Esophagus muscularis mucosa (tissue), 4 donors: ENCODE data around the gene C16orf95. TPM values are rescaled to one million over a fixed set of nuclear protein-coding genes. Genes with fewer than 3 reads are reported as not detected.

Experiments
- DNase-seq: peaks from one replicate; pipeline ENCODE4 v3.0.0-alpha.2; 2017; ENCODE audit errors: extremely low spot score
- H3K27ac ChIP-seq, 4 donors: fragments of 200-600 bp; sonication (generic); replicated peaks in 1 of 4; 1 replicate in 3 of 4; 2 replicates in 1 of 4; pipeline ENCODE4 v1.5.1; 2016 to 2019; ENCODE audit warnings: mild to moderate bottlenecking in 1 of 4
- H3K27me3 ChIP-seq, 4 donors: fragments of 200-600 bp; sonication (generic); one replicate each; pipeline versions ENCODE4 v1.5.1 to v1.6.0; 2016 to 2019
- H3K36me3 ChIP-seq, 4 donors: fragments of 200-600 bp; sonication (generic); one replicate each; pipeline ENCODE4 v1.5.1; 2016 to 2019
- H3K4me1 ChIP-seq, 4 donors: fragments of 200-600 bp; sonication (generic); one replicate each; pipeline ENCODE4 v1.5.1; 2016 to 2019
- H3K4me3 ChIP-seq, 4 donors: fragments of 200-600 bp; sonication (generic); 1 replicate in 2 of 4; 2 replicates in 2 of 4; pipeline ENCODE4 v1.5.1; 2016 to 2019; ENCODE audit warnings: mild to moderate bottlenecking in 4 of 4, moderate library complexity in 1 of 4
- H3K9me3 ChIP-seq, 4 donors: fragments of 200-600 bp; sonication (generic); 1 replicate in 3 of 4; 2 replicates in 1 of 4; pipeline ENCODE4 v1.5.1; 2016 to 2019
- CTCF ChIP-seq, 3 experiments: fragments of 200-600 bp in 2 of 3; fragments of 450-650 bp in 1 of 3; sonication (generic) in 2 of 3; IDR thresholded peaks; one replicate each; pipeline ENCODE4 v1.5.1; 2017 to 2019; ENCODE audit warnings: antibody characterized with exemption in 3 of 3, mild to moderate bottlenecking in 2 of 3, moderate library complexity in 1 of 3
- EP300 ChIP-seq: sonication (generic); formaldehyde crosslinking; IDR thresholded peaks from one replicate; pipeline ENCODE4 v1.6.1; 2017; ENCODE audit warnings: antibody characterized with exemption
- POLR2A ChIP-seq: fragments of 450-650 bp; IDR thresholded peaks from one replicate; pipeline ENCODE4 v1.6.1; 2017; ENCODE audit warnings: antibody characterized with exemption, moderate library complexity, mild to moderate bottlenecking, low read depth
- POLR2AphosphoS5 ChIP-seq, 2 donors: sonication (generic); formaldehyde crosslinking; IDR thresholded peaks; one replicate each; pipeline ENCODE4 v1.6.1; 2017; ENCODE audit warnings: antibody characterized with exemption in 2 of 2
- WGBS: methylation state at CpG from one replicate; pipeline ENCODE4 v1.1.5; 2018; 5-methylcytosine and 5-hydroxymethylcytosine counted together
- intact Hi-C: fragments of 100-400 bp; cut with DNase I; formaldehyde crosslinking; loops from one replicate; pipeline ENCODE4 v1.15.1; 2023
- total RNA-seq, 4 donors: library from RNA; depleted of rRNA; stranded (reverse); fragments of >200 nt; gene quantifications; one replicate each; pipeline versions ENCODE4 v1.1.0 to v1.2.1, GENCODE V29; 2016

The C16orf95 gene
- total RNA-seq, 4 donors from 2014 or later, result 0.50 to 3.2 (median 1.8) TPM

- intact Hi-C loops, result no loop called here
- H3K36me3 ChIP-seq, result peaks cover 28 to 75% (median 69%) of the 10 kb centered on the region in 4 donors
- H3K27ac ChIP-seq, result peak overlapping the region in 2 of 4 donors; percentile 44 to 54
- H3K9me3 ChIP-seq, result no peaks in the 10 kb centered on the region
- H3K4me3 ChIP-seq, result no peak overlapping the region
- 90% methylated on average over 11 of the region's 12 CpGs for WGBS
- TF ChIP-seq POLR2A (no peak), POLR2AphosphoS5 (IDR thresholded peaks at IDR 0.05) (peak; percentile 61 to 69), CTCF (IDR thresholded peaks at IDR 0.05) (no peak), EP300 (no peak)
- H3K4me1 ChIP-seq, result peaks cover 31 to 61% (median 47%) of the 10 kb centered on the region in 4 donors
- no peak for DNase-seq
- no peaks in the 10 kb centered on the region for H3K27me3 ChIP-seq
Measured at GRCh38 chr16:87328846-87329245, 11.7 kb upstream of the C16orf95 start.

- H3K36me3 ChIP-seq, result peaks cover 19 to 75% (median 61%) of the 10 kb centered on the region in 4 donors
- TF ChIP-seq POLR2A, result no peak
- TF ChIP-seq EP300, result no peak
- no peak for TF ChIP-seq CTCF (IDR thresholded peaks at IDR 0.05)
- no peak for TF ChIP-seq POLR2AphosphoS5 (IDR thresholded peaks at IDR 0.05)
Measured at GRCh38 chr16:87327798-87328495, 10.8 kb upstream of the C16orf95 start.

GRCh38 chr16:87326151-87326571 is 9.0 kb upstream of the C16orf95 start:
- Histone ChIP-seq H3K36me3 (peaks cover 16 to 62% (median 47%) of the 10 kb centered on the region in 4 donors), H3K27ac (peak overlapping the region; percentile 43 to 62 (median 56))
- DNase-seq, result no peak

More at GRCh38 chr16:87327798-87328495, 10.8 kb upstream of the C16orf95 start:
- no peaks in the 10 kb centered on the region for H3K27me3 ChIP-seq
- no peak overlapping the region for H3K4me3 ChIP-seq
- DNase-seq, result no peak
- intact Hi-C loops, result no loop called here
- no peaks in the 10 kb centered on the region for H3K9me3 ChIP-seq
- H3K4me1 ChIP-seq, result peaks cover 31 to 61% (median 47%) of the 10 kb centered on the region in 4 donors
- WGBS, result 80% methylated on average over 19 of the region's 19 CpGs
- H3K27ac ChIP-seq, result peak overlapping the region; percentile 30 to 62 (median 48)

GRCh38 chr16:87325423-87325858 is 8.2 kb upstream of the C16orf95 start:
- H3K9me3 ChIP-seq, result no peaks in the 10 kb centered on the region
- intact Hi-C loops, result no loop called here
- TF ChIP-seq POLR2AphosphoS5 (IDR thresholded peaks at IDR 0.05) (no peak), CTCF (IDR thresholded peaks at IDR 0.05) (no peak)
- peak overlapping the region; percentile 38 to 57 (median 48) for H3K27ac ChIP-seq
- DNase-seq, result no peak
- H3K36me3 ChIP-seq, result peaks cover 10 to 55% (median 39%) of the 10 kb centered on the region in 4 donors
- WGBS, result 74% methylated on average over 10 of the region's 15 CpGs
- H3K4me1 ChIP-seq, result peaks cover 31 to 52% (median 37%) of the 10 kb centered on the region in 4 donors
- H3K27me3 ChIP-seq, result no peaks in the 10 kb centered on the region
- no peak overlapping the region for H3K4me3 ChIP-seq

More at GRCh38 chr16:87326151-87326571, 9.0 kb upstream of the C16orf95 start:
- intact Hi-C loops, result no loop called here
- 90% methylated on average over 10 of the region's 11 CpGs for WGBS
- Histone ChIP-seq H3K4me3 (no peak overlapping the region), H3K9me3 (no peaks in the 10 kb centered on the region), H3K4me1 (peaks cover 31 to 53% (median 37%) of the 10 kb centered on the region in 4 donors), H3K27me3 (no peaks in the 10 kb centered on the region)
- TF ChIP-seq CTCF (IDR thresholded peaks at IDR 0.05) (no peak), POLR2AphosphoS5 (IDR thresholded peaks at IDR 0.05) (peak; percentile 35 to 54)
